KMS-11 (cell line): ENCODE results near the gene OMG.
"Not testable (repeated sequence)": the region's sequence is repeated elsewhere in the genome, so short reads cannot be mapped to it uniquely, and the experiment has no call there.

ENCODE experiments used
- H2AFZ ChIP-seq: fragments of 200-600 bp; sonication (generic); 2 replicates; pipeline ENCODE4 v1.6.1; 2016; ENCODE audit warnings: antibody characterized with exemption, mixed run types, low read depth
- H3K27ac ChIP-seq: fragments of 200-600 bp; sonication (generic); 2 replicates; pipeline ENCODE4 v1.6.1; 2016; ENCODE audit warnings: mild to moderate bottlenecking, mixed run types
- H3K27me3 ChIP-seq: fragments of 200-600 bp; sonication (generic); 2 replicates; pipeline ENCODE4 v1.6.1; 2017; ENCODE audit warnings: mild to moderate bottlenecking, low read depth, mixed run types, moderate library complexity; ENCODE audit not compliant: insufficient read depth
- H3K36me3 ChIP-seq: fragments of 200-600 bp; sonication (generic); 2 replicates; pipeline ENCODE4 v1.6.1; 2017; ENCODE audit warnings: mild to moderate bottlenecking, mixed run types; ENCODE audit not compliant: insufficient read depth
- H3K4me1 ChIP-seq: fragments of 200-600 bp; sonication (generic); 2 replicates; pipeline ENCODE4 v1.6.1; 2016; ENCODE audit warnings: mild to moderate bottlenecking, low read depth, mixed run types; ENCODE audit not compliant: poor library complexity, severe bottlenecking
- H3K4me2 ChIP-seq: fragments of 200-600 bp; sonication (generic); 2 replicates; pipeline ENCODE4 v1.7.0; 2016; ENCODE audit warnings: mild to moderate bottlenecking, mixed run types
- H3K4me3 ChIP-seq: fragments of 200-600 bp; sonication (generic); IDR thresholded peaks from 2 replicates; pipeline ENCODE4 v1.6.1; 2017; ENCODE audit warnings: low read depth, low read length, mixed read lengths; ENCODE audit not compliant: insufficient read depth
- H3K79me2 ChIP-seq: fragments of 200-600 bp; sonication (generic); 2 replicates; pipeline ENCODE4 v1.6.1; 2016; ENCODE audit warnings: low read depth, mixed run types; ENCODE audit not compliant: insufficient read depth
- H3K9ac ChIP-seq: fragments of 200-600 bp; sonication (generic); 2 replicates; pipeline ENCODE4 v1.6.1; 2016; ENCODE audit warnings: mild to moderate bottlenecking, mixed run types
- H4K20me1 ChIP-seq: fragments of 200-600 bp; sonication (generic); 2 replicates; pipeline ENCODE4 v1.6.1; 2016; ENCODE audit warnings: mild to moderate bottlenecking, mixed run types; ENCODE audit not compliant: insufficient read depth
- CTCF ChIP-seq: fragments of 200-600 bp; sonication (generic); conservative IDR thresholded peaks from 2 replicates; pipeline ENCODE4 v1.6.1; 2017; ENCODE audit warnings: low read depth, mild to moderate bottlenecking, antibody characterized with exemption, low read length, moderate library complexity, mixed read lengths

The OMG gene

GRCh38 chr17:31269036-31269577, 27.9 kb downstream of the OMG start:
- Histone ChIP-seq H3K9ac (no peak overlapping the region), H3K27ac (no peak overlapping the region), H4K20me1 (no peaks in the 10 kb centered on the region), H3K79me2 (no peaks in the 10 kb centered on the region), H3K27me3 (no peaks in the 10 kb centered on the region), H3K4me2 (no peak overlapping the region), H3K4me3 (no peak overlapping the region), H3K4me1 (no peaks in the 10 kb centered on the region), H3K36me3 (no peaks in the 10 kb centered on the region), H2AFZ (no peak overlapping the region)
- TF ChIP-seq CTCF = no peak

DNA sequence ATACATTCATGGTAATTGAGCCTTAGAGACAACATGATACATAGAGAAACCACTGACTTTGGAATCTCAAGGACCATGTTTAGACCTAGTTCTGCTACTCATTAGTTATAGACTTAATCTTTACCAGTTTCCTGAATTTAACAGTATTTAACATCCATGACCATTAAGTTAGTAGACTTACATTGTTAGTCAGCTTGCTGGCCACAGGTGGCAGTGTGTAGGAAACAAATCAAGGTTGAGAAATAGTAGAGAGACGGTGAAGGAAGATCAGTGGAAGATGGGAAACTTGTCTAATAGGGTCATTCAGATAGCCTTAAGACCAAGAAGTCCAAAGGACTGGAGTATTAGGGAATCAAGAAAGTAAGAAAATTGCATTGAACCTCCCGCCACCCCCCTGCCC, 31.0 kb downstream of the OMG start:
- no peak overlapping the region for H3K27ac ChIP-seq
- no peaks in the 10 kb centered on the region for H3K27me3 ChIP-seq
- H3K4me3 ChIP-seq = no peak overlapping the region
- no peak overlapping the region for H3K9ac ChIP-seq
- H3K4me2 ChIP-seq = no peak overlapping the region
- no peak overlapping the region for H2AFZ ChIP-seq
- no peaks in the 10 kb centered on the region for H3K79me2 ChIP-seq
- TF ChIP-seq CTCF = peak; percentile 43; the same call in 1 of the 2 replicates
- no peaks in the 10 kb centered on the region for H4K20me1 ChIP-seq
- no peaks in the 10 kb centered on the region for H3K36me3 ChIP-seq
- no peaks in the 10 kb centered on the region for H3K4me1 ChIP-seq

DNA sequence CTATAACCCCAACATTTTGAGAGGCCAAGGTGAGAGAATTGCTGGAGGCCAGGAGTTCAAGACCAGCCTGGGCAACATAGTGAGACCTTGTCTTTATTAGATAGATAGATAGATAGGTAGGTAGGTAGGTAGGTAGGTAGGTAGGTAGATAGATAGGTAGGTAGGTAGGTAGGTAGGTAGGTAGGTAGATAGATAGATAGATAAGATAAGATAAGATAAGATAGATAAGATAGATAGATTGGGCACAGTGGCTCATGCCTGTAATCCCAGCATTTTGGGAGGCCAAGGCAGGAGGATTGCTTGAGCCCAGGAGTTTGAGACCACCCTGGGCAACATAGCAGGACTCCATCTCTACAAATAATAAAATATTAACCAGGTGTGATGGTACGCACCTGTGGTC, 34.1 kb downstream of the OMG start:
- not testable (repeated sequence) for H3K79me2 ChIP-seq, H3K27ac ChIP-seq, H2AFZ ChIP-seq, H3K4me1 ChIP-seq, H3K36me3 ChIP-seq, H3K4me3 ChIP-seq, H4K20me1 ChIP-seq, H3K27me3 ChIP-seq, H3K4me2 ChIP-seq, H3K9ac ChIP-seq

- Histone ChIP-seq H3K36me3 (no peaks in the 10 kb centered on the region; the same call in 1 of the 2 replicates), H3K4me2 (no peak overlapping the region), H3K9ac (no peak overlapping the region), H3K4me3 (no peak overlapping the region), H3K79me2 (no peaks in the 10 kb centered on the region), H3K27ac (no peak overlapping the region), H3K27me3 (no peaks in the 10 kb centered on the region), H4K20me1 (no peaks in the 10 kb centered on the region), H3K4me1 (peaks cover 6% of the 10 kb centered on the region), H2AFZ (no peak overlapping the region)
- TF ChIP-seq CTCF = no peak
Observed at GRCh38 chr17:31261601-31262000, 35.4 kb downstream of the OMG start.

DNA sequence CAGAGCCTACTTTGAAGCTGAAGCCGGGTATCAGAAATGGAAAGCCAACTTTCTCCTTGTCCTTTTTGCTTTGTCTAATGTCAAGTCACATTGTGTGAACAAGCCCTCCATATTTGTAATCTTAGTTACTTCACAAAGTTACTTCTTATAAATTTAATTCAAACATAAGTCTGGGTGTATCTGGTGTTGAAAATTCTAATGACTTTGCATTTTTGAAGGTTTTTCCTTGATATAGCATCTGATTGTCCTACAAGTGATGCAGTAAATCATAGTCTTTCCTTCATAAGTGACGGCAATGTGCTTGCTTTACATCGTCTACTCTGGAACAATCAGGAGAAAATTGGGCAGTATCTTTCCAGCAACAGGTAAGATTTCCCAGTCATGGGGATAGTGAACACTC, 36.9 kb downstream of the OMG start:
- no peak for TF ChIP-seq CTCF
- H3K27me3 ChIP-seq = no peaks in the 10 kb centered on the region
- H3K9ac ChIP-seq = no peak overlapping the region
- no peak overlapping the region for H3K4me2 ChIP-seq
- H3K4me3 ChIP-seq = no peak overlapping the region
- H3K79me2 ChIP-seq = no peaks in the 10 kb centered on the region
- H2AFZ ChIP-seq = no peak overlapping the region
- H3K4me1 ChIP-seq = peaks cover 6% of the 10 kb centered on the region
- H3K36me3 ChIP-seq = no peaks in the 10 kb centered on the region; the same call in 1 of the 2 replicates
- H4K20me1 ChIP-seq = no peaks in the 10 kb centered on the region
- H3K27ac ChIP-seq = no peak overlapping the region
